PC-9 (cell line): Measurements from ENCODE around the gene GGACT.

Source experiments
- EZH2 ChIP-seq: fragments of 200-600 bp; sonication (generic); IDR thresholded peaks from 2 replicates; pipeline ENCODE4 v1.8.0; 2017; ENCODE audit warnings: antibody characterized with exemption, low read depth
- TF ChIP-seq, protein P1 (sequence below): fragments of 200-600 bp; sonication (generic); conservative IDR thresholded peaks from 2 replicates; pipeline ENCODE4 v1.6.1; 2017; ENCODE audit warnings: mixed run types, antibody characterized with exemption, mild to moderate bottlenecking, moderate library complexity

- TF ChIP-seq, protein P1, sequence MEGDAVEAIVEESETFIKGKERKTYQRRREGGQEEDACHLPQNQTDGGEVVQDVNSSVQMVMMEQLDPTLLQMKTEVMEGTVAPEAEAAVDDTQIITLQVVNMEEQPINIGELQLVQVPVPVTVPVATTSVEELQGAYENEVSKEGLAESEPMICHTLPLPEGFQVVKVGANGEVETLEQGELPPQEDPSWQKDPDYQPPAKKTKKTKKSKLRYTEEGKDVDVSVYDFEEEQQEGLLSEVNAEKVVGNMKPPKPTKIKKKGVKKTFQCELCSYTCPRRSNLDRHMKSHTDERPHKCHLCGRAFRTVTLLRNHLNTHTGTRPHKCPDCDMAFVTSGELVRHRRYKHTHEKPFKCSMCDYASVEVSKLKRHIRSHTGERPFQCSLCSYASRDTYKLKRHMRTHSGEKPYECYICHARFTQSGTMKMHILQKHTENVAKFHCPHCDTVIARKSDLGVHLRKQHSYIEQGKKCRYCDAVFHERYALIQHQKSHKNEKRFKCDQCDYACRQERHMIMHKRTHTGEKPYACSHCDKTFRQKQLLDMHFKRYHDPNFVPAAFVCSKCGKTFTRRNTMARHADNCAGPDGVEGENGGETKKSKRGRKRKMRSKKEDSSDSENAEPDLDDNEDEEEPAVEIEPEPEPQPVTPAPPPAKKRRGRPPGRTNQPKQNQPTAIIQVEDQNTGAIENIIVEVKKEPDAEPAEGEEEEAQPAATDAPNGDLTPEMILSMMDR: no peak
- no peak for TF ChIP-seq EZH2
Observed at GRCh38 chr13:100503622-100504021, 85.0 kb downstream of the GGACT start.
